ENCODE measurements around the gene GLIS1. TPM values are rescaled to one million over a fixed set of nuclear protein-coding genes. Genes with fewer than 3 reads are reported as not detected.

The GLIS1 gene
- total and polyA plus RNA-seq, 2 of the 8 experiments (the other 6 are each of a cell fraction or from before 2014, with no cell fraction given), result 0.15 to 0.22 TPM

- no peaks in the 10 kb centered on the region for H3K23me2 ChIP-seq (ENCODE audit: low read depth, low read length)
- H2BK12ac ChIP-seq (ENCODE audit: low read depth, low read length), result peak overlapping the region; percentile 50; the same call in 1 of the 2 replicates
- 91% methylated on average over 13 of the region's 13 CpGs; no CpG with 5 or more reads in 1 of the 2 experiments for WGBS, 2 experiments (ENCODE audit: extremely low coverage in 1 of 2, insufficient coverage in 1 of 2, insufficient read length in 1 of 2, insufficient replicate concordance in 2 of 2, low coverage in 1 of 2, low lambda C conversion rate in 2 of 2, missing lambda C conversion rate in 1 of 2)
- H3K9me3 ChIP-seq (ENCODE audit: insufficient read depth in 2 of 2, low read depth in 1 of 2, low read length in 1 of 2), result no peaks in the 10 kb centered on the region
- CTCF ChIA-PET (ENCODE audit: partially characterized antibody), result interaction anchor here (0.6 to 1.8 kb wide), 6 partner anchors 14 to 180 kb away, joined by 3 to 5 read pairs (median 3); no protein-coding TSS in a partner anchor
- FAIRE-seq (no peak), DNase-seq (ENCODE audit: low read depth in 1 of 2, low spot score in 2 of 2) (no peak)
- H3K4me3 ChIP-seq (ENCODE audit: extremely low read depth in 1 of 4, insufficient read depth in 2 of 4, low read depth in 3 of 4, low read length in 4 of 4), result no peak overlapping the region
- no peak overlapping the region for H2BK5ac ChIP-seq (ENCODE audit: low read depth, low read length)
- no peak overlapping the region for H4K5ac ChIP-seq (ENCODE audit: insufficient read length, low read depth, low read length)
- H3K14ac ChIP-seq (ENCODE audit: insufficient read length), result no peak overlapping the region
- no peaks in the 10 kb centered on the region; a peak in 1 of 7 replicates for H3K27me3 ChIP-seq (replicated peaks in 1 of 4; ENCODE audit: control insufficient read depth in 3 of 4, extremely low read depth in 1 of 4, insufficient read depth in 3 of 4, low read length in 3 of 4)
- no peak overlapping the region for H3K27ac ChIP-seq (ENCODE audit: low read depth, low read length)
- H3K56ac ChIP-seq (replicated peaks; ENCODE audit: insufficient read length, low read depth, low read length), result no peak overlapping the region
- no peak overlapping the region for H3K4ac ChIP-seq (replicated peaks; ENCODE audit: insufficient read length, low read depth, low read length)
- H2BK120ac ChIP-seq (replicated peaks; ENCODE audit: low read depth, low read length), result no peak overlapping the region
- POLR2A ChIA-PET (ENCODE audit: partially characterized antibody), result interaction anchor here (1.2 kb wide), 1 partner anchor 179 kb away, joined by 3 read pairs; no protein-coding TSS in a partner anchor
- H3K18ac ChIP-seq (ENCODE audit: extremely low read depth, low read length), result no peak overlapping the region
- H3K4me2 ChIP-seq (ENCODE audit: insufficient read depth in 1 of 2, low read depth in 2 of 2, low read length in 2 of 2), result no peak overlapping the region
- no peaks in the 10 kb centered on the region for H3K36me3 ChIP-seq (ENCODE audit: control insufficient read depth in 2 of 4, insufficient read depth in 4 of 4, low read length in 3 of 4)
- peak overlapping the region; percentile 52 for H4K91ac ChIP-seq (replicated peaks; ENCODE audit: insufficient read length, low read length)
- no peaks in the 10 kb centered on the region for H3K79me2 ChIP-seq (ENCODE audit: control insufficient read depth in 1 of 2, insufficient read depth in 2 of 2, low read length in 2 of 2)
- no peak overlapping the region for H3K9ac ChIP-seq (replicated peaks in 1 of 4; ENCODE audit: extremely low read depth in 1 of 4, low read depth in 3 of 4, low read length in 3 of 4)
- H3K4me1 ChIP-seq (replicated peaks in 1 of 4; ENCODE audit: control insufficient read depth in 3 of 4, insufficient read depth in 4 of 4, low read length in 3 of 4), result peaks cover 0 to 37% (median 14%) of the 10 kb centered on the region in 4 experiments; a peak in 6 of 7 replicates
- H4K20me1 ChIP-seq (replicated peaks in 1 of 2; ENCODE audit: control insufficient read depth in 1 of 2, insufficient read depth in 2 of 2, low read length in 2 of 2), result no peaks in the 10 kb centered on the region
- H2BK15ac ChIP-seq (ENCODE audit: low read length), result no peak overlapping the region
- H3K23ac ChIP-seq (ENCODE audit: insufficient read length), result no peak overlapping the region
- H2AK5ac ChIP-seq (ENCODE audit: low read depth, low read length), result no peak overlapping the region
- H4K8ac ChIP-seq (ENCODE audit: extremely low read depth, insufficient read depth, low read length), result no peak overlapping the region
- no peak overlapping the region for H2BK20ac ChIP-seq (ENCODE audit: low read length)
- H2AFZ ChIP-seq (ENCODE audit: low read length), result no peak overlapping the region
- H3K79me1 ChIP-seq (ENCODE audit: low read depth, low read length), result no peaks in the 10 kb centered on the region
- TF ChIP-seq RNF2 (IDR thresholded peaks at IDR 0.05; ENCODE audit: borderline replicate concordance, low read depth, low read length, missing control alignments, poor library complexity, severe bottlenecking) (no peak), SAP30 (IDR thresholded peaks at IDR 0.05; ENCODE audit: insufficient read depth, insufficient replicate concordance, low read length) (no peak), SIX5 (IDR thresholded peaks at IDR 0.05; ENCODE audit: low read depth, low read length) (no peak), TAF7 (optimal IDR thresholded peaks at IDR 0.05; ENCODE audit: borderline replicate concordance, low read depth, low read length) (no peak), CREB1 (IDR thresholded peaks at IDR 0.05) (no peak), PHF8 (conservative IDR thresholded peaks at IDR 0.05; ENCODE audit: low read depth, low read length) (no peak), SIRT6 (IDR thresholded peaks at IDR 0.05; ENCODE audit: low read length) (no peak), SRF (IDR thresholded peaks at IDR 0.05; ENCODE audit: low read depth, low read length) (no peak), BRCA1 (IDR thresholded peaks at IDR 0.05; ENCODE audit: low read depth, low read length) (no peak), E2F6 (IDR thresholded peaks at IDR 0.05) (no peak), SUZ12 (IDR thresholded peaks at IDR 0.05; ENCODE audit: low read length) (no peak)
Measured at GRCh38 chr1:53505891-53506290, 233.1 kb downstream of the GLIS1 start.

Data from H1 (cell line).